NCI-H128 (cell line): ENCODE results near the gene MYO1H.
"Not testable (repeated sequence)": the region's sequence is repeated elsewhere in the genome, so short reads cannot be mapped to it uniquely, and the experiment has no call there.

Experiments used
- DNase-seq: peaks from one replicate; lab custom pipeline; 2025; ENCODE audit not compliant: unreplicated experiment; lab: John Stamatoyannopoulos, UW

MYO1H gene

DNA sequence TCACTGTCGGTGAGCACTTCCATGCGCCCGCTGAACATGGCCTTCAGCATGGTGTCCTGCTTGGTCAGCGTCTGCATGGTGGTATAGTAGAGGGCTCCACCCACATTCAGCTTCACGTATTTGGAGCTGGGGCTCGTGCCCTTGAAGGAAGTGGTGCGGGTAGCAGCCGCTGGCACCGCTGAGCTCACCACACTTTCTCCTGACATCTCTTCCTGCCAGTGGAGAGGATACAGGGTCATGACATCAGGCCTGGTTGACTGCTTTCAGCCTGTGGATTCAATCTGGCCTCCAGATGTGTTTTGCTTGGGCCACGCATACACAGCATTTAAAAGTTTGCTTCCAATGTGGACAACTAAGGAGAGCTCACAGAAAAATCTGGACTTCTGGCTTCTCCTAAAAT, 121.8 kb downstream of the MYO1H start:
- no peak for DNase-seq

GRCh38 chr12:109473006-109473405, 125.3 kb downstream of the MYO1H start:
- no peak for DNase-seq

DNA sequence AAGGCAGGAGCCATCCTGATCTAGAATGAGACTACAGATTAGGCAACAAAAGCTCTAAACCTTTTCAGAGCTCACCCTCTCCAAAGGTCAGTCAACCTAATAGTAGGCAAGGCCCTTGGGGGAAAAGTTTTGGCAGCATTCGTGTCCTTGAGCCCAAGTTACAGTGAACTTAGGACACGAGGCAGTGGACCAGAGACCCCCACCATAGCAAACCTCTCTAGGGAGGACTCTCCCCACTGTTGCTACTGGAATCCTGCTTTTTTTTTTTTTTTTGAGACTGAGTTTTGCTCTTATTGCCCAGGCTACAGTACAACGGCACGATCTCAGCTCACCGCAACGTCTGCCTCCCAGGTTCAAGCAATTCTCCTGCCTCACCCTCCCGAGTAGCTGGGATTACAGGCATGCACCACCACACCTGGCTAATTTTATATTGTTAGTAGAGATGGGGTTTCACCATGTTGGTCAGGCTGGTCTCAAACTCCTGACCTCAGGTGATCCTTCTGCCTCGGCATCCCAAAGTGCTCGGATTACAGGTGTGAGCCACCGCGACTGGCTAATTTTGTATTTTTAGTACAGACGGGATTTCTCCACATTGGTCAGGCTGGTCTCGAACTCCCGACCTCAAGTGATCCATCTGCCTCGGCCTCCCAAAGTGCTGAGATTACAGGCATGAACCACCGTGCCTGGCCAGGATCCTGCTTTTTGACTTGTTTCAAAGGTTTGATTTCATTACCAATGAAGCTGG, 126.0 kb downstream of the MYO1H start:
- DNase-seq: not testable (repeated sequence)

DNA sequence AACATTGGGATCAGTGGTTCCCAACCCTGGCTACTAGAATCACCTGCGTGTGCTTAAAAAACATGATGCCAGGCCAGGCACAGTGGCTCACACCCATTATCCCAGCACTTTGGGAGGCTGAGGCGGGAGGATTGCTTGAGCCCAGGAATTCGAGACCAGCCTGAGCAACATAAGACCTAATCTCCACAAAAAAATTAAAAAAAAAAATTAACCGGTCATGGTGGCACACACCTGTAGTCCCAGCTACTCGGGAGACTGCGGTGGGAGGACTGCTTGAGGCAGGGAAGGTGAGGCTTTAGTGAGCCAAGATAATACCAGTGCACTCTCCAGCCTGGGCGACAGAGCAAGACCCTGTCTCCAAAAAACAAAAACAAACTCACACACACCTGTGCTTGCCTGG, 127.4 kb downstream of the MYO1H start:
- no peak for DNase-seq

GRCh38 chr12:109475993-109476806, 128.5 kb downstream of the MYO1H start:
- DNase-seq: no peak

- DNase-seq: no peak
These were observed 129.1 kb downstream of the MYO1H start for GRCh38 chr12:109476807-109477184.

DNA sequence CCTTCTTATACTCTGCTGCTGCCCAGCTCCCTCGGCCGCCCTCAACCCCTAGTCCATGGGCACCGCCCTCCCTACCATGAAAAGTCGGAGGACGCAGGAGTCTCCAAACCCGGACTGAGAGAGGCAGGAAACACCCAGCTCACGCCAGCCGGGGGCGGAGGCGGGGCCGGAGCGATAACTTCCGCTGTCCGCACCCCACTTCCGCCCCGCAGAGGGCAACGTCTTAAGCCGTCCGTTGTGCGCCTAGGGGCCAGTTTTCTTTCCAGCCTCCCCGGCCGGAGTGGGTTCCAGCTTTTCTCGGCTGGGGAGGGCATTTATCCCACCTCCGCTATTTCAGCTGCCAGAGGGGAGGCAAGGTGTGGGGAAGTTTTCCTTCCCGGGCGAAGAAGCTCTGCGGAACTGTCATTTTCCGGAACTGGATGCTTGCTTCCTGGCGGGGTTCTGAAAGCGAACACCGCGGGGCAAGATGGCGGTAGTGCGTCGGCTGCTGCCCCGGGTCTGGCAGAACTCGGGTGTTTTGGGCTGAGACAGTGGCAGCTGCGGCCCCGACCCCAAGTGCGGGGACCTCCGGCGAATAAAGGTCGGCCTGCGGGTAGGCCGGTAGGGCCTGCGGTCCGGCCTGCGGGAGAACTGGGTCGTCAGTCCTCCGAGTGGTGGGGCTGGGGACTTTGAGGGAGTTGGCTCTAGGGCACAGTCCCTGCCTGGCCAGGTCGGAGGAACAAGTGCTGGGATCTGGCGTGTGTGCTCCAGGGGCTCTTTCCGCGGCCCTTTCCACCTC, 129.7 kb downstream of the MYO1H start, which contains the start of the genes KCTD10 and UBE3B:
TSS of gene KCTD10 (minus strand) at position 116 of the 778 bp plus-strand sequence. CDS start at position 78, 38 bp downstream.
TSS of gene UBE3B (plus strand) at position 450 of the 778 bp plus-strand sequence. CDS start 5,918 bp downstream, outside the sequence.
- peak; percentile 76 for DNase-seq

DNA sequence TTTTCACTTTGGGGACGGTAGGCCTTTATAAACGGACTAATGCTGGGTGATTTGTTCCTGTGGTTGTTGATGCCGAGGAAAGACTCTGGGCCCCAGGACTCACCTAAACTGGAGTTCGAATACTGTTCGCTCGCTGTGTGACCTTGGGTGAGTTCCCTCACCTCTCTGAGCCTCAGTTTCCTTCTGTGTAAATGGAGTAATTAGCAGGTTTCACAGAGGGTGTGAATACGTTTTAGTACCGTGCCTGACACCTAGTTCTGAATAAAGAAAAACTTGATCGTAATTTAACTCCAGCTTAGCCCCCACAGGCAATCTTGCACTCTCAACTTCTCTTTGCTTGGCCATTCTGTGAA, 130.2 kb downstream of the MYO1H start:
- DNase-seq: no peak

- no peak for DNase-seq
These were observed 132.1 kb downstream of the MYO1H start for GRCh38 chr12:109479761-109480160.

DNA sequence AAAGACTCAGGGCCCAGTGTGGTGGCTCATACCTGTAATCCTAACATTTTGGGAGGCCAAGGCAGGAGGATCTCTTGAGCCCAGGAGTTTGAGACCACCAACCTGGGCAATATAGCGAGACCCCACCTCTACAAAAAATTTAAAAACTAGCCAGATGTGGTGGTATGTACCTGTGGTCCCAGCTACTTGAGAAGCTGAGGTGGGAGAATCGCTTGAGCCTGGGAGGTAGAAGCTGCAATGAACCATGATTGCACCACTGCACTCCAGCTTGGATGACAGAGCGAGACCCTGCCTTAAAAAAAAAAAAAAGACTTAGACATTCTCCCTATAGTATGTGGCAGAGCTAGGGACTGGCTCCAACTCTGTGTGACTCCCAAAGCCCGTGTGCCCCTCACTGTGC, 132.7 kb downstream of the MYO1H start:
- no peak for DNase-seq

DNA sequence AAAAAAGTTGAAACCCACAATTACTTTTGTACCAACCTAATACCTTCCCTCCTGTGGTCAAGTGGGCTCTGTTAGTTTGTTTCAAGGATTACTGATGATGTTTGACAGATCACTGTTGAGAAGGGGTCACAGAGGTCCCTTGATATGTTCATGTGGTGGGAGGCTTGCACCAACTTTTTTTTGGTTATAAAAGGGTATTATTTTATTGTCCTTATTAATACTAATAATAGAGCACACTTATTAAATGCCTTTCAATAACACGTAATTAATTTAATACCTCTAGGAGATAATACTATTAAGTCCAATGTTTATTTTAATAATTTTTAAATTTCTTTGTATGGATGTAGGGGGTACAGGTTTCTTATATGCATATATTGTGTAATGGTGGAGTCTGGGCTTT, 134.2 kb downstream of the MYO1H start:
- no peak for DNase-seq

DNA sequence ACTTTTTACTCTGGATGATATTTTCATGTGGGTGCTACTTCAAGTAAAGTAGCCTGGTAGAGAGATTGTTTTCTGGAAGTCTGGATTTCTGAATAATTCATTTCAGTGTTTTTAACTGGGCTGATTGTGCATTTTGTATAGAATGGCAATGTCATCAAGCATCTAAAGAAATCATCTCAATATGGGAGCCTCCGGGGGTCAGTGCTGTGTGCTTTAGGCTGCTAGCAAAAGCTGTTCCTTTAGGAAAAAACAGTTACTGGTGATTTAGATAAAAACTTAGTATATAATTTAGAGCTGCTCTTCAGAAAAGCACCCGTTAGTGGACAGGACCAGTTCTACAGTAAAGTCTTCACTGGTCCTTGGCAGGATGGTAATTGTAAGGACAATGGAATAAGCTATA, 134.8 kb downstream of the MYO1H start:
- DNase-seq: no peak

DNA sequence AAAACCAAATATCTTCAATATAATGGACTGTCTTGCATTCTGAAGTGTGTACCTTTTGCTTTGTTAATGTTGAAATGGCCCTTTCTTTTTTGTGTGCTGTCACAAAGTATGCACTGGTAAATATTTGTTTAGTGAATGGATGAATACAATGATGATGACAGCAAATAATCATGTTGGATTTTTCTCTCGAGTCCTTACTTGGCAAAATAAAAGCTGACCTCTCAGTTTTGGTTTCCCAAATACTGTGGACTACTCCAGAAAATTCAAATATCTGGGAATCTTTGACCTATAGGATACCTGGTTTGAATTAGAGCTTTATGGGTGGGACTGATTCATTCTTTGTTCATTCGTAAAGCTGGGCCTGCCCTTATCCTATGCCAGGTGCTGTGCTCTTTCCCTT, 135.2 kb downstream of the MYO1H start:
- DNase-seq: no peak

DNA sequence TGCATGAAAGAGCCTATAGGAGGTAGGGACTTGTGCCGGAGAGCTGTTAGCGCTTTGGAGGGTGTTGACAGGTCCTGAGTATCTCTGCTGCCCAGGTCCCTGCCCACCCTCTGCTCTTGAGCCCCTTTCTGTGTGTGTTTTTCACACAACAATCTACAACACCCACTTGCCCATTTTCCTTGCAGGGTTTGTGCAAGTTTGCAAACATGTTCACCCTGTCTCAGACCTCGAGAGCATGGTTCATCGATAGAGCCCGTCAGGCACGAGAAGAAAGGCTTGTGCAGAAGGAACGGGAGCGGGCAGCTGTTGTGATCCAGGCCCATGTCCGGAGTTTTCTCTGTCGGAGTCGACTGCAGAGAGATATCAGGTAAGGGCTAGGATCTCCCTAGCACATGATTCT, 135.6 kb downstream of the MYO1H start:
- no peak for DNase-seq

DNA sequence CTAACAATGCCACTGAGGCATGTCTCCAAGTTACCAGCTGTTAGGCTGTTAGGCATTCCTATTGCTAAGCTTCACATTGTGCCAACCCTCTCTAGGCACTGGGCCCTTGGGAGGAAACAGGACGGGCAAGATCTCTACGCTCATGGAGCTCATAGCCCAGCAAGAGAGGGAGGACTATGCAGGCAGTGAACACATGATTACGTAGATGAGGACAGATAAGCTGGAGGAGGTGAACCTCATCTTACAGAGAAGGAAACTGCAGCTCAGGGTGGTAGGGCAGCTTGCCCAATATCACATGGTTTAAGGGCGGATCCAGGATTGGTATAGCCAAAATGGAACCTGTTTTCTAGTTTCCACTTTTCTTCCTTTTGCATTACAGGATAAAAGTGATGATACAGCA, 137.5 kb downstream of the MYO1H start:
- DNase-seq: no peak

DNA sequence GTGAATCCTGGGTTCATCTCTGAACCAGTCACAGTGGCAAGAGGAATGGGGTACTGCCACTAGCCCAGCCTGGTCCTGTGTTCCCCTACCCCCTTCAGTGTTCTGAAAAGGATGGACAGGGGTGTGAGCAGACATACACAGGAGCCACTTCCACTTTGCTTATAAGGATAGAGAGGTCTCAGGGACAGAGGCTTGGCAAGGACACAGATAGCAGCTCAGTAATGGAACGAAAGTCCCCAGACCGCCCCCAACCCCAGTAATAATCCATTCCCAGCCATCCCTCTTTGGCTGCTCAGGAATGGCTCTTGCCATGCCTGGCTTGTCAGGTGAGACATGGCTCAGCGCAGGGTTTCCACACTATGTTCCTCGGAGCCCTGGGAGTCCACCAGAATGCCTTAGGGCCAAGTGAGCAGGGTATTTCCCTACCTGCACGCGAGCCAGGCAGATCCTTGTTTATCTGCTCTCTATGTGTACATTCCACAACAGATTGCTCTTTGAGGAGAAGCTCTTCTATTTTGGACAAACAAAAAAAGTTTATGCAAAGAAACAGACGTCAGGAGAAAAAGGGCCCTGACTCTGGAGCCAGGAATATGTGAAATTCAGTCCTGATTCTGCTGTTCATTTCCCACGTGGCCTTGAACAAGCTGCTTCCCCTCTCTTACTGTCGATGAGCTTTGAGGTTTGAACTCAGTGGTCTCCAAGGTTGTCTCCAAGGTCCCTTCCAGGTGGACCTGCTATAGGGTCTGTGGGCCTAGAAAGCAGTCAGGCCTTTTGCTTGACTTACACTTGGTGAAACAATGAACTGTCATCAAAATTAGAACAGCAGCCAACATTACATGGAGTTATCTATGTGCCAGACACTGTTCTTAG, 139.7 kb downstream of the MYO1H start:
- no peak for DNase-seq

DNA sequence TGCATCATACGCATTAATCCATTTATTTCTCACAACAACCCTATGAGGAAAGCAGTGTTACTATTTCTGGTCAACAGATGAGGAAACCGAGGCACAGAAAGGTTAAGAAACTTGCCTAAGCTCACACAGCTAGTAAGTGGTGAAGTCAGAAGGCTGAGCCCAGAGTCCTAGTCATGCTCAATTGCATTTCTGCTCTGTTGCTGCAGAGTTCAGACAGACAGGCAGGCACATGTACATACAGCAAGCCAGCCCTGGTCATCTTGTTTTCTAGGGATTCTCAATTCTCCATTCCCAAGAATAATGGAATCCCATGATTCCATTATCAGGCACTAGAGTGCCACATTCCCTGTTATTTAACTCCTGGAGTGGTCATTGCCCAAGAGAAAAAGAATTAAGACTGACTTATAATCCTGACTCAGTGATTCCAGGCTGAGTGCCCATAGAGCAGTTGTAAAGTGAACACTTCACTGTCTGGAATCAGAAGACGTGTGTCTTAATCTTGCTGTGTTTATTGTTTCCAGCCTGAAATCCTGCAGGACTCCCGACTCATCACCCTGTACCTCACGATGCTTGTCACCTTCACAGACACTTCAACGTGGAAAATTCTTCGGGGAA, 140.5 kb downstream of the MYO1H start:
- DNase-seq: no peak

- DNase-seq: no peak
These were observed 141.6 kb downstream of the MYO1H start for GRCh38 chr12:109489016-109489954.

- no peak for DNase-seq
These were observed 142.4 kb downstream of the MYO1H start for GRCh38 chr12:109489955-109490565.
